Colonic mucosa (tissue), 4 donors: ENCODE measurements around the gene CLCN5. TPM values are rescaled to one million over a fixed set of nuclear protein-coding genes. Genes with fewer than 3 reads are reported as not detected.

Source experiments
- DNase-seq: peaks from one replicate; pipeline ENCODE4 v3.0.0-alpha.2; 2020
- H3K27ac ChIP-seq: fragments of 200-600 bp; one replicate; pipeline ENCODE4 v1.8.0; 2021
- H3K27me3 ChIP-seq: fragments of 200-600 bp; one replicate; pipeline ENCODE4 v1.8.0; 2021
- H3K36me3 ChIP-seq: fragments of 200-600 bp; one replicate; pipeline ENCODE4 v1.8.0; 2021
- H3K4me1 ChIP-seq: fragments of 200-600 bp; one replicate; pipeline ENCODE4 v1.8.0; 2021; ENCODE audit warnings: mild to moderate bottlenecking
- H3K4me3 ChIP-seq: fragments of 200-600 bp; one replicate; pipeline ENCODE4 v1.8.0; 2021
- H3K9ac ChIP-seq, 2 donors: one replicate each; pipeline ENCODE4 v1.7.0; 2013; ENCODE audit warnings: control low read depth in 2 of 2, low read depth in 2 of 2, low read length in 2 of 2
- H3K9me3 ChIP-seq: fragments of 200-600 bp; one replicate; pipeline ENCODE4 v1.8.0; 2021
- intact Hi-C: fragments of 100-400 bp; cut with DNase I; formaldehyde crosslinking; loops from one replicate; pipeline ENCODE4 v1.14.1; 2022
- total RNA-seq, 2 donors: library from RNA; stranded (reverse); fragmentation: NEBNext Ultra II Directional in 1 of 2; extraction: Animal tissue kit (Norgen Biotek cat#: 25700) in 1 of 2; gene quantifications; one replicate each; pipeline ENCODE4 v1.2.1, GENCODE V29; 2021
- TF ChIP-seq, protein P1 (sequence below): fragments of 200-600 bp; IDR thresholded peaks from one replicate; pipeline ENCODE4 v1.8.0; 2022; ENCODE audit warnings: antibody characterized with exemption, mild to moderate bottlenecking
- donor health status: healthy.
- donor health status: DM: no; HTN: no; CAD: no.
- donor health status: DM: no; HTN: no; CAD: no.

CLCN5 gene
- total RNA-seq, 2 donors from 2014 or later = 9.7 to 10.0 TPM

DNA sequence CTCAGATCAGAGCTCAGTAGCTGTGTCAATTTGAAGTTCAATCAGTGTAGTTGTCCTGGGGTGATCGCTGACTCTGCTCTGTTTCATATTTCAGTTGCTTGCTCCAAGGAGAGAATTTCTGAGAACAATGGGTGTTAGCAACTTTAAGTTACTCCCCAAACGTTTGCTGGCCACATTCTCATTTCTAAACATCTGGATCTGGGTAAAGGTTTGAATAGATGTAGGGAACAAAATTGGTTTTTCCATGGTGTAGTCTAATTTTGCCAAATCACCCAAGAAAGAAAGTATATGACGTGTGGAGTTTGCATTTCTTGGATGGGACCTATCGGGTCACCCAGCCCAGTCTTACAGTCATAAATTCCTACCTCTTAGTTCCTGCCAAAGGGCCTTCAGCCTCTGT is 174.7 kb downstream of the CLCN5 start:
- H3K9me3 ChIP-seq = no peaks in the 10 kb centered on the region
- intact Hi-C loops = loop anchor here (5.0 to 10.0 kb wide), 3 partner anchors 182 to 485 kb away; no protein-coding TSS in a partner anchor
- no peaks in the 10 kb centered on the region for H3K36me3 ChIP-seq
- H3K9ac ChIP-seq = no peak overlapping the region
- DNase-seq = no peak
- no peaks in the 10 kb centered on the region for H3K4me1 ChIP-seq
- H3K4me3 ChIP-seq = no peak overlapping the region
- no peak overlapping the region for H3K27ac ChIP-seq
- TF ChIP-seq, protein P1, sequence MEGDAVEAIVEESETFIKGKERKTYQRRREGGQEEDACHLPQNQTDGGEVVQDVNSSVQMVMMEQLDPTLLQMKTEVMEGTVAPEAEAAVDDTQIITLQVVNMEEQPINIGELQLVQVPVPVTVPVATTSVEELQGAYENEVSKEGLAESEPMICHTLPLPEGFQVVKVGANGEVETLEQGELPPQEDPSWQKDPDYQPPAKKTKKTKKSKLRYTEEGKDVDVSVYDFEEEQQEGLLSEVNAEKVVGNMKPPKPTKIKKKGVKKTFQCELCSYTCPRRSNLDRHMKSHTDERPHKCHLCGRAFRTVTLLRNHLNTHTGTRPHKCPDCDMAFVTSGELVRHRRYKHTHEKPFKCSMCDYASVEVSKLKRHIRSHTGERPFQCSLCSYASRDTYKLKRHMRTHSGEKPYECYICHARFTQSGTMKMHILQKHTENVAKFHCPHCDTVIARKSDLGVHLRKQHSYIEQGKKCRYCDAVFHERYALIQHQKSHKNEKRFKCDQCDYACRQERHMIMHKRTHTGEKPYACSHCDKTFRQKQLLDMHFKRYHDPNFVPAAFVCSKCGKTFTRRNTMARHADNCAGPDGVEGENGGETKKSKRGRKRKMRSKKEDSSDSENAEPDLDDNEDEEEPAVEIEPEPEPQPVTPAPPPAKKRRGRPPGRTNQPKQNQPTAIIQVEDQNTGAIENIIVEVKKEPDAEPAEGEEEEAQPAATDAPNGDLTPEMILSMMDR = no peak
- H3K27me3 ChIP-seq = no peaks in the 10 kb centered on the region

DNA sequence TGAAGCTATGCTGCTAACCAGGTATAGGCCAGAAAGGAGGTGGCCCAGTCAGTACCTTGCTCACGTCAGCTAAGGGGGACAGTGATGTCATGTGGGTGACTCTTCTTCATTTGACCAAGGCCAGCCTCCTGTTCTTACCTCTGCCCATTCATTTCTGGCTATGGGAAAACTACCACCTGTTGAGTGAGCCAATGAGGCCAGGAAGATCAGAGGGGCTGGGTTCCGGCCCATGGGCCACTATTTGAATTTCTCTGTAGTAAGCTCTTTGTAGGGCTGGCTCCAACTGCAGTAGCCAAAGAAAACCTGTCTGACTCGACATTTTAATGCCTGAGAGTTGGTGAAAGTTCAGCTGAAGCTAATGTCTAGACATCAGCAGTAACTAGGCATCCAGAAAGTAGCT is 175.8 kb downstream of the CLCN5 start:
- Histone ChIP-seq H3K4me3 (no peak overlapping the region), H3K27ac (no peak overlapping the region), H3K9me3 (no peaks in the 10 kb centered on the region), H3K4me1 (no peaks in the 10 kb centered on the region), H3K36me3 (no peaks in the 10 kb centered on the region), H3K27me3 (no peaks in the 10 kb centered on the region), H3K9ac (no peak overlapping the region)
- TF ChIP-seq, protein P1 = no peak
- intact Hi-C loops = loop anchor here (5.0 to 10.0 kb wide), 3 partner anchors 183 to 484 kb away; no protein-coding TSS in a partner anchor
- DNase-seq = no peak

DNA sequence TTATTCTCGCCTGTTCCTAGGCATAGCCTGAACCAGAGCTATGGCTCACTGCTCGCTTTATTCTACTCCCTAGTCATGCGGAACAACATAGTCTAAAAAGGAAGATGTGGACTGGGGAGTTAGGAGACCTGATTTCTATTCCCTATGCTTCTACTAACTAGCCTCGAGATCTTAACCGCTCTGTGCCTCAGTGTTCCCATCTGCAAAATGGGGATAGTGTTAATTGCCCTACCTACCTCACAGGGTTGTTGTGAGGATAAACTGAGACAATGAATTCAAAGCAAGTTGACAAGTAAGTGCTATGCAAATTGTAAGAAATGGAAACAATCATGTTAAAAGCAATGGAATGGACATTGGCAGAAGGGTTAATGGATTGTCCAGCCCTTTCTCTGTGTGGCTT is 176.4 kb downstream of the CLCN5 start:
- DNase-seq = no peak
- H3K4me3 ChIP-seq = no peak overlapping the region
- no peaks in the 10 kb centered on the region for H3K9me3 ChIP-seq
- intact Hi-C loops = loop anchor here (5.0 to 10.0 kb wide), 3 partner anchors 184 to 484 kb away; no protein-coding TSS in a partner anchor
- no peak overlapping the region for H3K27ac ChIP-seq
- H3K27me3 ChIP-seq = no peaks in the 10 kb centered on the region
- TF ChIP-seq, protein P1 = no peak
- H3K36me3 ChIP-seq = no peaks in the 10 kb centered on the region
- H3K9ac ChIP-seq = no peak overlapping the region
- no peaks in the 10 kb centered on the region for H3K4me1 ChIP-seq

DNA sequence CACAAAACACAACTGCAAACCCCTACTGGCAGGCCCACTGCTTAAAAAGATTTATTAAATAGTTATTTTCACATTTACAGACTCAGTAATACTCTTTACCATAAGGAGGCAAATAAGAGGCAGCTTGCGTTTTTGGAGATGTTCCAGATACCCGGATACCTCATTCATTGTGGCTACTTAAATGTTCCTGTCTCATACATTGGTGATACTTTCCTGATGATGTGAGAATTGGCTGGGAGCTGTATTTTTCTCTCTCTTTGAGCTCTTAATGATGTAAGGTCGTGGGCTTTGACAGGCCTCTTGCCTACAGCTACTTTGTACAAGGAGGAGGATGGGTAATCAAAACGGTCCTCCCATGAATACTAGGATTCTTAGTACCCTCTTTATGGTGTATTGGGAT is 176.9 kb downstream of the CLCN5 start:
- H3K27ac ChIP-seq = no peak overlapping the region
- no peak for DNase-seq
- TF ChIP-seq, protein P1 = no peak
- H3K36me3 ChIP-seq = no peaks in the 10 kb centered on the region
- H3K27me3 ChIP-seq = no peaks in the 10 kb centered on the region
- no peak overlapping the region for H3K9ac ChIP-seq
- no peaks in the 10 kb centered on the region for H3K4me1 ChIP-seq
- no peaks in the 10 kb centered on the region for H3K9me3 ChIP-seq
- H3K4me3 ChIP-seq = no peak overlapping the region
- intact Hi-C loops = loop anchor here (5.0 to 10.0 kb wide), 3 partner anchors 185 to 483 kb away; no protein-coding TSS in a partner anchor

DNA sequence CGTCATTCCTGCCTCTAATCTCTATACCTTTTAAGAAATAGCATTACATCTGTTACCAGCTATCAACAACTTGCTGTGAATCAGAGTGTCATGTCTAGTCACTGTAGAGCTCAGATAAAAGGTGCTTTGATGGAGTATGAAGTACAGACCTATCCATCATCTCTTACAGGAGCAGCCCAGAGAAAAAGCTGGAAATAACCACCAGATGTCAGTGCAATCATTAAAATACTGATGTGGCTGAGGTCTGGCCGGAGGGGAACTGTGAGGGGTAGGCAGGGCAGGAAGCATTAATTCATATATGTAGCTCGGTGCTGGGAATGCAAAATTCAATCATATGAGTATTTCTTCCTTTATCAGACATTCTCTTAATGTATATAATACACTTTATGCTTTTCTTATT is 177.8 kb downstream of the CLCN5 start:
- TF ChIP-seq, protein P1 = no peak
- DNase-seq = no peak
- Histone ChIP-seq H3K27me3 (no peaks in the 10 kb centered on the region), H3K36me3 (no peaks in the 10 kb centered on the region), H3K4me1 (no peaks in the 10 kb centered on the region), H3K4me3 (no peak overlapping the region), H3K9ac (no peak overlapping the region), H3K9me3 (no peaks in the 10 kb centered on the region), H3K27ac (no peak overlapping the region)
- intact Hi-C loops = loop anchor here (5.0 kb wide), 1 partner anchor 102 kb away; the partner anchor contains the start of genes AKAP4 and CCNB3
